ENCODE results near the gene CRACR2B.

Gene CRACR2B

DNA sequence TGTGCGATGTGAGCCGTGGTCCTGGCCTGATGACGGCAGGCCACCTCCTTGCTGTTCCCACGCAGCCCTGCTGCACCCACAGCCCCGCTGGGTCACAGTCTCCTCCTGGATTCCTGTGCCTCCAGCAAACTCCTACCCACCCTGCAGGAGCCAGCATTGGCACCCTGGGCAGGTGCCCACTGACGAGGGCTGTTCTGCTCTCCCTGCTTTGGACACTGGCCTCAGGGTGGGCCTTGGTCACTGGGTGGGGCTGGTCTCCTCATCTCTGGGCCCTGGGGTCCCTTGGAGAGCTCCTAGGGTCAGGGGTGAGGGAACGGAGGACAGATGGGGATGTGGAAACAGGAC is 27.6 kb downstream of the CRACR2B start:
- DNase-seq = no peak

DNA sequence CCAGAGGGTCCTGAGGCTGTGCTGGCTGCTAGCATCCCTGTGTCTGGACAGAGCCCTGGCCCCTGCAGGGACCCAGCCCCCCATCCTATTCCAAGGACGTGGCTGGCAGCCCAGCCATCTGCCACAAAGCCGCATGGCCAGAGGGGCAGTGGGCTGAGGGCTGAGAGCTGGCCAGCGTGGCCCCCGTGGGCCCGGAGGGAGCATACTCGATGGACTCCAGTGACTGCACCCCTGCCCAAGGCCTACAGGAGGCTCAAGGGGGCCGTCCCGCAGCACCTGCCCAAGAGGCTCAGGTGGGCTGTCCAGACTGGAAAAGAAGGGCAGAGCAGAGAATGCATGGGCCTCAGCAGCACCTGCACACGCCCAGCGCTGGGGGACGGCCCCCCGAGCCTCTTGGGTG is 28.1 kb downstream of the CRACR2B start:
- no peak for DNase-seq

DNA sequence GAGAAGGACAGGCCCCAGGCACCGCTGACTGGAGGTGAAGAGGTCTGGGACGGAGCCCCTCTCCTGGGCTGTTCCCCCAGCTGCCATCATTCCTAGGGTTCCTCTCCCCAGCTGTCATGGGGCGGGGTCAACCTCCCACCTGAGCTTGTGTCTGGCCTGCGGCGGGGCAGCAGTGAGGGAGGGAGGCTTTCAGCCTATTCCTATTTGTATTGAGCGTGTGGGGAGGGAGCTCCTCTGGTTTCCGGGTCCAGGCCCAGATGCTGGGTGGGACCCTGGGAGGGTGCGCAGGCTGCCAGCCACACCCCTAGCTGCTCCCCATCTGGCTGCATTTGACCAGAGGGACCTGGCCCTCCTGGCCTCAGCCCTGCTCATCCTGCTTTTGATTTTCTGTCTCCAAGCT is 28.7 kb downstream of the CRACR2B start:
- DNase-seq = no peak

DNA sequence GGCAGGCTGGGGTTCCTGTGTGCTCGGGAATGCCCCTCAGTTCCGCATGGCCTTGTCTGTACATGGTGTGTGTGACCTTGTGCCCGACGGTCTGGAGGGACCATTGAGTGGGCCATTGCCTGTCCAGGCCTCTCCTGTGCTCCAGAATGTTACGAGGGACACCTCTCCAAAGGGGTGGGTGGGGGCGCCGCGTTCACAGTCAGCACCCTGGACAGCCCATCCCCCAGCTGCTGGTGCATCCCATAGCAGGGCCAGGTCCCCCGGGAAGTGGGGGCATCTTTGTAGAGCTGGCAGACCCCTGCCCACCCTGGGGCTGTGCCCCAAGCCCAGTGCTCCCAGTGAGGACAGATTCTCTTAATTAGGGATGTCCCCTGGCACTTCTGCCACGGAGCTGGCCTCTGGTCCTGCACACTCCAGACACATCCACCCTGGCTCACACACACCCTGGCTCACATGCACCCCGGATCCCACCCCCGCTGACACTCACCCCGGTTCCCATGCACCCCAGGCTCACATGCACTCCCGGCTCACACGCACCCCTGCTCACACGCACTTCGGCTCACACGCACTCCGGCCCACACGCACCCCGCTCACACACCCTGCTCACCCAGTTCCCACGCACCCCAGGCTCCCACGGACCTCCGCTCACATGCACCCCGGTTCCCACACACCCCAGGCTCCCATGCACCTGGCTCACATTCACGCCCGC is 30.5 kb downstream of the CRACR2B start:
- DNase-seq = no peak

DNA sequence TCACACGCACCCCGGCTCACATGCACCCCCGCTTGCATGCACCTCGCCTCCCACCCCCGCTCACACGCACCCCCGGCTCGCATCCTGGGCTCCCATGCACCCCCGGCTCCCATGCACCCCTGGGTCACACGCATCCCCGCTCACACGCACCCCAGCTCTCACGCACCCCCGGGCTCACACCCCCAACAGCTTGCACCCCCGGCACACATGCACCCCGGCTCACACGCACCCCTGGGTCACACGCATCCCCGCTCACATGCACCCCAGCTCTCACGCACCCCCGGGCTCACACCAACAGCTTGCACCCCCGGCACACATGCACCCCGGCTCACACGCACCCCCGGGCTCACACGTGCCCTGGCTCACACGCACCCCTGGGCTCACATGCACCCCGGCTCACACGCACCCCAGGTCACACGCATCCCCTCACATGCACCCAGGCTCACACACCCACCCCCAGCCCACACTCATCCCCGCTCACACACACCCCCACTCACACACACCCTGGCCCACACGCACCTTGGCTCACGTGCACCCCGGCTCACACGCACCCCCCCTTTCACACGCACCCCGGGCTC is 31.1 kb downstream of the CRACR2B start:
- no peak for DNase-seq

DNA sequence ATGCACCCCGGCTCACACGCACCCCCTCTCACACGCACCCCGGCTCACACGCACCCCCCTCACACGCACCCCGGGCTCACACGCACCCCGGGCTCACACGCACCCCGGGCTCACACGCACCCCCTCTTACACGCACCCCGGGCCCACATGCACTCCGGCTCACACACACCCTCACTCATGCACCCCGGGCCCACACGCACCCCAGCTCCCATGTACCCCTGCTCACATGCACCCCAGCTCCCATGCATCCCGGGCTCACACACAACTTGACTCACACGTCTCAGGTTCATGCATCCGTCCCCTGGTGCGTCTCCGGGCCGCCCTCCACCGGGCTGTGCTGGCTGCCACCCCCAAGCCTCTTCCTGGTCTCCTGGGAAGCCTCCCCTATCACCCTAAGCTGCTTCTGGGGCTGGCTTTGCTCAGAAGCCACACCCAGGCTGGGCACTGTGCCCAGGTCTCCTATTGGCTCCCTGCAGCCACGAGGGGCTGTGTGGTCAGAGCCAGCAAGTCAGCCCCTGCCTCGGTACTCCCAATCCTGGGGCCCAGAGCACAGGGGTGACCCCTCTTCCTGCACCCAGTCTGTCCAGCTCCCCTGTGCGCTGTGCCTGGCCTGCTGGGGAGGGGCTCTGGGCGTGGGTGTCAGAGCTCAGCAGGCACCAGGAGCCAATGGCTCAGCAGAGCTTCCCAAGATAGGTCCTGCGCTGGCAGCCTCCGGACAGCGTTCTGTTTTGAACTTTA is 31.8 kb downstream of the CRACR2B start:
- peak; percentile 73 for DNase-seq

DNA sequence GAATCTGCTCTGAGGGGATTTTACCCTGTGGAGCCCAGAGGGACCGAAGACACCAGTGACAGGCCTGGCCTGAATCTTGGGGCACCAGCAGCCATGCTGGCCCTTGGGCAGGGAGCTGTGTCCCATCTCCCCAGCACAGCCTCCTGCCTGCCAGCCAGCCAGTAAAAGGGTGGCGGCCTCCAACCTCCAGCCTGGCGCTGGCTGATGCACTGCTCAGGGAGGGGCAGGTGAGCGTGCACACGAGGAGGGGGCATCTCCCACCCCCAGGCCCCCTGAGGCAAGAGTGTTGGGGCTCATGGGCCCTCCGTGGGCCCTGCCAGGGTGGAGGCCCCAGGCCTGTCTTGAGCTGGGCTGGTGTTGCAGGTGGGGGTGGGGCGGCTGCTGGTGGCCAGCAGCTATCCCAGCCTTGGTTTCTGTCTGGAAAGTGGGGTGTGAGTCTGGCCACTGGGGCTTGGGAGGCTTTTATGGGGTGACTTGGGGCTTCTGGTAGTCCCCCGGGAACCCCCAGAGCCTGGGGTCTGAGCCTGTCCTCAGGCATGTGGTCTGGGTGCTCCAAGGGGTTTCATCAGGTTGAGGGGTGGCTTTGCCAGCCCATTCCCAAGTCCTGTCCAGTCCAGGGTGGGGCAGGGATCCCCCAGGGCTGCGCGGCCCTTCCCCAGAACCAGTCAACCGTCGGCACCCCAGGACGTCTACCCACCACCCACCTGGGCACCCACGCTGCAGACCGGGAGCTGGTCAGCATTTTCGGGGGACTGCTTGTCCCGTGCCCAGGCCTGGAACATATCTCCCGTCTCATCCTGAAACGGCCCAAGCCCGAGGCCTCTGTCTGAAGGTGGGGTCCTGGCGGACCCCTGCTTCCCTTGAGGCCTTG is 32.8 kb downstream of the CRACR2B start:
- no peak for DNase-seq

DNA sequence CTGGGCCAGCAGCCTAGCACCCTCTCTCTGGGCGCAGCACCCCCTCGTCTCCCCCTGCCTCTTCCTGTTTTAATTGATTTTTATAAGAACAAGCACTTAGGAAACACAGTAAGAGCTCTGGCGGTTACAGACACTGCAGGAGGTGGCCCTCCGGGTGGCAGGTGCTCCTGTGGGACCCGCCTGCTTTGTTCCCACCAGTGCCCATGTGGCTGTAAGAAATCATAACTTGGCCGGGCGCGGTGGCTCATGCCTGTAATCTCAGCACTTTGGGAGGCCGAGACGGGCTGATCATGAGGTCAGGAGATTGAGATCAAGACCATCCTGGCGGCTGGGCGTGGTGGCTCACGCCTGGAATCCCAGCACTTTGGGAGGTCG is 33.4 kb downstream of the CRACR2B start:
- peak; percentile 80 for DNase-seq

DNA sequence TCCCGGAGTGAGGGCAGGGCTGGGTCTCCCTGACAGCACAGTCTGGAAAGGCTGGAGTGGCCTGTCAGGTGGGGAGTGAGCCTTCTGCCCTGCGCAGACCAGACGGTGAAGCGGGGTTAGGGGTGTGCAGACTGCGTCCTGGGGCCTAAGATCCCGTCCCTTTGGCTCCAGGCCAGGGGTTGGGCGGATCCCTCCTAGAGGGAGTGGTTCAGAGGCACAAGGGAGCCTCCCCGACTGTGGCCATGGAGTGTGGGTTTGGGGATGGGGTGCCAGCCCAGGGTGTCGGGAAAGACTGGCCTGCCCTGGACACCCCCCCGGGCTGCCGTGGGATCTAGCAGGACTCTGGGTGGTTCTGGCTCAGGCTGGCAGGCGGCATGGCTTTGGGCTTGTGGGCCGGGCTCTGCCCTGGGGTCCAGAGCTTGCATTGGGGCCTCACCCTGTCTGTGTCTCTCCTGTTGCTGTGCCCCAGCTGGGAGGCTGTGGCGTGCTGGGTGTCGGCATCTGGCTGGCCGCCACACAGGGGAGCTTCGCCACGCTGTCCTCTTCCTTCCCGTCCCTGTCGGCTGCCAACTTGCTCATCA is 34.5 kb downstream of the CRACR2B start:
- no peak for DNase-seq

DNA sequence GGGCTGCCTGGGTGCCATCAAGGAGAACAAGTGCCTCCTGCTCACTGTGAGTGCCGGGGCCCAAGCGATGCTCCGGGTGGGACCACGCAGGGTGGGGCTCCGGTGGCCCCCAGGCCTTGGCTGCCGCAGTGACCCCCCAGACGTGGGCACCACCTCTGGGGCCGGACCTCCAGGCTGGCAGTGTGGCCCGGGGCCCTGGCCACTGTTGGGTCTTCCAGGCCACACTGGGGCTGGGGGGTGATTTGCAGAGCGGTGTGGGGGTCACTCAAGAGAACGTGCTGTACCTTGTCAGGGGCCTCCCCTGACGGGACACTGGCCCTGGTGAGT is 34.9 kb downstream of the CRACR2B start:
- no peak for DNase-seq

DNA sequence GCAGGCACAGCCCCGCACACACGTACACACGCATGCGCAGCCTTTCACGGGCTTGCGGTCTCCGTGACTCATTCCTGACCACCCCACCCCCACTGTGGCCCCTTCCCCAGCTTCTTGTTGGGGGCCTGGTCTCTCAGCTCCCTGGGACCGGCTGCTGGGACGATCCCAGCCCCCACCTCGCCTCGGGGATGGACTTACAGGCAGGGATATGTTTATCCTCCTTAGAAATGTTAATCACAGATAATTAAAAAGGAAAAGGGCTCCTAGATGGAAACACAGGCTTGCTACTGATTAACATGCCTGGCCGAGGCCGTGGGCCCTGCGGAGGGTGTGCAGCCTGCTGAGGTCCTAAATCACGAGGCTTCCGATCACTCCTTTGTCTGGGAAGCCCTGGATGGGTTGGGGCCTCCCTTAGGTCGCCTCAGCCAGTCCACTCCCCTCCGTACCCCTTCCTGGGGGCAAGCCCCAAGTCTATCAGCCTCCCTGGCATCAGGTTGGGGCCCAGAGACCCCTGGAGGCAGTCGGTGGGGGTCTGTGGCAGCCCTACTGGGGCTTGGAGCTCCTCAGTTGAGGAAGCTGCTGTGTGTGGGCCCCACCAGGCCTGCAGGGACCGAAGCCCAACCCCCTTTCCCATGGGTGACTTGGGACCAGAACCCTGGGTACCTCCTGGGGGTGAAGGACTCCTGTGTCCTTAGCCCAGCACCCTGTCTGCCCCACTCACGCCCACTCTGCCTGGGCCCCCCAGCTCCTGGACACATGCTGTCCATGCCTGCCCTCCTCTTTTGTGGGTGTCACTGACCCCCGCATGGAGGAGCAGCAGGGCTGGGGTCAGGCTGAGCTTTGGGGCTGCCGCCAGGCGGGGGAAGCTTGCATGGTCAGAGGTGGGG is 35.5 kb downstream of the CRACR2B start:
- no peak for DNase-seq

DNA sequence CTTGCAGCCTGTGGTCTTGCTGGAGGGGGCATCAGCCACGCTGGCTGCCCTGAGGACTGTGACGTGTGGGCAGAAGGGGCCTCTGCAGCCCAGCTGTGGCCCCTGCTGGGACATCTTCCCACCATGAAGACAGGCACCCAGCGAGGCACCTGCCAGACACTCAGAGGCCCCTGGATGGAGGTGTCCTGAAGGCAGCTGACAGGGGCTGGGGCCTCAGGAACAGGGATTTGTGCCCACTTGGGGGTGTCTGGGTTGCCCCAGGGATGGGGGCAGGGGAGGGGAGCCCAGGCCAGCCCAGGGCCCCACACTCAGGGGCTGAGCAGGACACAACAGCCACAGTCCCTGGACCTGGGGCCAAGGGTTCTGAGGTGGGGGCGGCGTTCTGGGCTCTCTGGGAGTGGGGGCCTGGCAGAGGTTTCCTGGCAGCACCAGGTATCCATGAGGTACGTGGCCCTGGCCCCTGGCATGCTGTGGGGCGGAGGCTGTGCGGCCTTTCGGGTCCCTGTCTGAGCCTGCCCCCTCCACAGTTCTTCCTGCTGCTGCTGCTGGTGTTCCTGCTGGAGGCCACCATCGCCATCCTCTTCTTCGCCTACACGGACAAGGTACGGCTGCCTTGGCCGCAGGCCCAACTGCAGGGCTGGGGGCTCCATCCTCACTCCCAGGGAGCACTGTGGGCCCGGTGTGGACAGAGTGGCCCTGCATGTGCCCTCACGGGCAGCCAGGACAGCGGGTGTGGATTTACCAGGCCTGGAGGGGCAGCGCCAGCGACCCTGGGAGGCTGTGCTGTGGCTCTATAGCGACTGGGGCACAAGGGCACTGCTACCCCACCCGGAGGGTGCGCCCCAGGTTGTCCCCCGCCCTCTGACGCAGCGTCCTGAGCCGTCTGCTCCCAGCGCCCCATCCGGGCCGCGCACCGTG is 36.5 kb downstream of the CRACR2B start:
- no peak for DNase-seq

DNA sequence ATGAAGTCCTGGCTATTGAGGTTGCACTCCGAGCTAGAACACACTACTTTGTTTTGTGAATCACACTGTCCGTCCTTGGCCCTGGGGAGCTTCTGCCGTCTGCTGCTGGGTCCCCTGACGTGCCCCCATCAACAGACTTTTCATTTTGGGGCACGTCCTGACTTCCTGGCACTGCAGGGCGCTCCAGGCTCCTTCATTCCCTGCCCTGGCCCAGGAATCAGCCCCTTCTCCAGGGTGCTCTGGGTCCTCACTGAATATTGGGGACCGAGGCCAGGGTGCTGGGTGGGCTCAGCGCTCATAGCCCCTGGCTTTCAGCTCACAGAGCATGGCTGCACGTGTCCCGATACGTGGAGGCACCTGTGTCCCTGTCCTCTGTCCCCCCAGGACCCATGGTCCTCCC is 37.2 kb downstream of the CRACR2B start:
- no peak for DNase-seq

DNA sequence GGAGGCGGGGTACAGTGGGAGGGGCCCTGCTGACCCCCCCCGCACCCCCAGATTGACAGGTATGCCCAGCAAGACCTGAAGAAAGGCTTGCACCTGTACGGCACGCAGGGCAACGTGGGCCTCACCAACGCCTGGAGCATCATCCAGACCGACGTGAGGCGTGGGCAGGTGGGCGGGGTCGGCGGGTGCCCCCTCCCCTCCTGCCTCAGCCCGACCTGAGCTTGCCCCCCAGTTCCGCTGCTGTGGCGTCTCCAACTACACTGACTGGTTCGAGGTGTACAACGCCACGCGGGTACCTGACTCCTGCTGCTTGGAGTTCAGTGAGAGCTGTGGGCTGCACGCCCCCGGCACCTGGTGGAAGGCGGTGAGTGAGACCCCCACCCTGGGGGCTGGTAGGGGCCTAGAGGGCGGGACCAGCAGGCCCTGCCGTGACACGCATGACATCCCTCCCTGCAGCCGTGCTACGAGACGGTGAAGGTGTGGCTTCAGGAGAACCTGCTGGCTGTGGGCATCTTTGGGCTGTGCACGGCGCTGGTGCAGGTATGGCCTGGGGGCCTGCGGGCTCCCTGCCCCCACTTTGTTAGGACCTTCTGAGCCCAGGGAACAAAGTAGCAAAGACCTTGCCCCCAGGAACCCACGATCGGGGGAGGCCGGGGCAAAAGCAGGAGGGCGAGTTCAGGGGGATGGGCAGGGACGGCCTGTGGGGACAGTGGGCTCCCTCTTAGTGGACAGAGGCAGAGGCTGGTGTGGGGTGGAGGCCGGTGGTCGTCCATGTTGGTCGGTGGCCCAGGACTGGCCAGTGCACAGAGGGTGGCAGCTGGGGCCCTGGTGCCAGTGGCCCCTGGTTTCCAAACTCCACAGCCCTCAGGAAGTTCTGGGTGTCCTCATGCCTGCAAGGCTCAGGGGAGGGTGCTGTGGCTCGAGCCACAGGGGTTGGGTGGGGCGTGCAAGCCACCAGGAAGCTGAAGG is 38.0 kb downstream of the CRACR2B start:
- no peak for DNase-seq

DNA sequence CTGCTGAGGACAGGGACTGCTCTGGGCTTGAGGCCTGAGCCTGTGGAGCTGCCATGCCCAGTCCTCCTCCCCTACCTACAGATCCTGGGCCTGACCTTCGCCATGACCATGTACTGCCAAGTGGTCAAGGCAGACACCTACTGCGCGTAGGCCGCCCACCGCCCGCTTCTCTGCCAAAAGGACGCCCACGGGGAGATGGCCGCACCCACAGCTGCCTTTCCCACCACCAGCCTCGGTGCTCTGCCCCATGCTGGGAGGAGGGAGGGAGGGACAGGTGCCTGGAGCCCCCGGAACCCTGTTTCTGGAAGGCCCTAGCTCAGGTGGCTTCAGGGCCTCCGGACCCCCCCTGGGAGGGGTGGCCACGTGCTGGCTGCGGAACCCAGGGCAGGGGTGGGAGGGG is 38.8 kb downstream of the CRACR2B start:
- no peak for DNase-seq

DNA sequence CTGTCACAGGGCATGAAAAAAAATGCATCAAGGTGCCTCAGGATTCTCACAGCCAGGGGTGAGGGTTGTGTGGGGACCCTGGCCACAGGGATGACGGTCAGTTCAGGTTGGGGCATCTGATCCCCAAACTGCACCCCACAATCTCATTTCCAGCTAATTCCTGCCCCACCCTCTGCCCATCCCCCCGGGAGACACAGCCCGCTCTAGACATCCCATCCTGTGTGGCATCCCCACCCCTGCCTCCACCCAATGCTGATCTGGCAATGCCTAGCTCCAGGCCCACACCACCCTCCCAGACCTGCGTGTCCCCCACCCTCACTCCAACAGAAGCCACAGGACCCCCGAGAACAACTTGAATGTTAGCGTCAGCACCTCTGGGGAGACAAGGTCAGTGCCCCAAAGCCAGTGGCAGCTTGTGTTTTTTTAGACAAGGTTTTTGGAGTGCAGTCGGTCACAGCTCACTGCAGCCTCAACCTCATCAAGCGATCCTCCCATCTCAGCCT is 40.2 kb downstream of the CRACR2B start:
- DNase-seq = no peak

DNA sequence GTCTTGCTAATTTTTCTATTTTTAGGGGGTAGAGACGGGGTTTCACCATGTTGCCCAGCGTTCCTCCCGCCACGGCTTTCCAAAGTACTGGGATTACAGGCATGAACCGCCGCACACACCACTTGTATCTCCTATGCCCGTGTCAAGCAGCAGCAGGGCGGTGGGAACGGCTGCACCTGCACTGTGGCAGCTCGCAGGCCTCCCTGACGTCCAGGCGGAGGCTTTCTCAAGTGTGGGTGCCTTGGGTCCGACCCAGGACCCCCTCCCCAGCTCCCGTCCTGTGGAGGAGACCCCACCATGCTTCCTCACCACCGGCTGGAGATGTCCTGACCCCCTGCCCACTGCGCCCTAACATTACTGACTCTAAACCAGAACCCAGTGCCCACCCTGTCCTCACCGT is 40.7 kb downstream of the CRACR2B start:
- no peak for DNase-seq

DNA sequence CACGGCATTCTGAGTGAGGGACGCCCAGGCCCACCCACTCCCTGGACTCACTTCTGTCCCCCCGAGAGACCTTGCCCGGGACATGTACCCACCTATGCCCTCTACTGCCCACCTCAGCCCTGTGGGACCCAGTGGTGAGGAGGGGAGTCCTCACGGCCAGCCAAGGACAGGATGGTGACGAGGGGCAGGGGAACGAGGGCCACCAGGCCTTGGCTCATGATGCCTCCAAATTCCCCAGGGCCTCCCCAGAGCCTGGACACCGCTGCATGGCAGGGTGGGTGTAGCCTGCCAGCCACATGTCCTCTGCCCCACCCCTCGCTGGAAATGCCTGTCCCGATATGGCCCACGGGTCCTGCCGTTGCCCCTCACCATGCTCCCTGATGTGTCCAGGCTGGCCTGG is 41.1 kb downstream of the CRACR2B start:
- DNase-seq = no peak

DNA sequence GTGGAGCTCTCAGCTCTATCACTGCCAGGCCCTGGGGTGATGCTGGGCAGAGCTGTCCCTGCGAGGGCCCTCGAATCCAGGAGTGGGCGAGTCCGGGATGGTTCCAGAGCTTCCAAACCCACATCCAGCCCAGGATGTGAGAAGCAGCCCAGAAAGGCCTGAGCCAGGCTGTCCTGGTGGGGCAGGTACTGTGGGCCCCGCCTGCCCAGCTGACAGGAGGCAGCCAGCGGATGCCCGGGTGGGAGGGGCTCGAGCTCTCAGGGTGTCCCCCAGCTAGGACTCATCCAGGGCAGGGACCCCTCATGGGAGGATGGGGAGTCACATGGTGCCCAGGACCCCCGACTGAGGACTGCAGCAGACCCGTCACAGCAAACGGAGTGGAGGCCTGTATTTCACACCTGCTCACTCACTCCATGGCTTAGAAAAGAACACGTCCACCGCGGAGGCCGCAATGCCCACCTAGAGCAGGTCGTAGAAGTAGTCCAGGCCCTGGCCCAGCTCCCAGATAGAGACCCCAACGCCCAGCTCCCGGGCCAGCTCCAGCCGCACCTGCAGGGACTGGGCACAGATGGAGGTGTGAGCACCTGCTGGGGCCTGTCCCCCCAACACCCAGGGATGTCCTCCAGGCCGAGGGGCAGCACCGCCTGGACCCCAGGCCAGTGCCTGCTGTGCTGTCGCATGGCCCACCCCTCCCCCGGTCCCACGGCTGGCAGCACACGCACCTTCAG is 41.8 kb downstream of the CRACR2B start:
- DNase-seq = no peak
